ENCODE measurements around the gene SIKE1. TPM values are rescaled to one million over a fixed set of nuclear protein-coding genes. Genes with fewer than 3 reads are reported as not detected.

SIKE1 gene
- polyA plus RNA-seq, 1 donor from 2014 or later: 33.9 TPM

GRCh38 chr1:114741963-114742746 is 38.3 kb downstream of the SIKE1 start:
- no peaks in the 10 kb centered on the region for H3K27me3 Mint-ChIP-seq
- H3K4me3 Mint-ChIP-seq: no peak overlapping the region
- H3K27ac Mint-ChIP-seq: peak overlapping the region in 1 of 3 donors; percentile 53
- H3K9me3 Mint-ChIP-seq: no peaks in the 10 kb centered on the region
- H3K4me1 Mint-ChIP-seq: peaks cover 23 to 38% (median 29%) of the 10 kb centered on the region in 3 donors
- H3K36me3 Mint-ChIP-seq: peaks cover 4% of the 10 kb centered on the region

- H3K9me3 Mint-ChIP-seq: no peaks in the 10 kb centered on the region
- no peak overlapping the region for H3K4me3 Mint-ChIP-seq
- H3K27ac Mint-ChIP-seq: no peak overlapping the region
- H3K27me3 Mint-ChIP-seq: no peaks in the 10 kb centered on the region
- H3K4me1 Mint-ChIP-seq: peaks cover 14 to 20% (median 14%) of the 10 kb centered on the region in 3 donors
- peaks cover 2% of the 10 kb centered on the region for H3K36me3 Mint-ChIP-seq
These were observed 40.2 kb downstream of the SIKE1 start for GRCh38 chr1:114740331-114740730.

GRCh38 chr1:114737314-114737849 is 43.1 kb downstream of the SIKE1 start:
- Mint-ChIP-seq H3K36me3 (peaks cover 5% of the 10 kb centered on the region), H3K4me1 (peaks cover 5 to 10% (median 6%) of the 10 kb centered on the region in 3 donors), H3K9me3 (no peaks in the 10 kb centered on the region), H3K27ac (peak overlapping the region in 1 of 3 donors; percentile 47), H3K27me3 (no peaks in the 10 kb centered on the region), H3K4me3 (no peak overlapping the region)

GRCh38 chr1:114735479-114735878 is 45.0 kb downstream of the SIKE1 start:
- Mint-ChIP-seq H3K27ac (peak overlapping the region in 1 of 3 donors; percentile 11), H3K36me3 (peaks cover 7% of the 10 kb centered on the region), H3K4me1 (peaks cover 0 to 5% (median under 1%) of the 10 kb centered on the region in 3 donors), H3K27me3 (no peaks in the 10 kb centered on the region), H3K4me3 (no peak overlapping the region), H3K9me3 (no peaks in the 10 kb centered on the region)

- no peak overlapping the region for H3K27ac Mint-ChIP-seq
- no peaks in the 10 kb centered on the region for H3K9me3 Mint-ChIP-seq
- H3K4me1 Mint-ChIP-seq: peaks cover 0 to 4% (median 2%) of the 10 kb centered on the region in 3 donors
- H3K36me3 Mint-ChIP-seq: peaks cover 10% of the 10 kb centered on the region
- H3K27me3 Mint-ChIP-seq: no peaks in the 10 kb centered on the region
- no peak overlapping the region for H3K4me3 Mint-ChIP-seq
These were observed 50.7 kb downstream of the SIKE1 start for GRCh38 chr1:114729782-114730181.

- Mint-ChIP-seq H3K27me3 (no peaks in the 10 kb centered on the region), H3K9me3 (no peaks in the 10 kb centered on the region), H3K4me1 (peaks cover 0 to 4% (median 2%) of the 10 kb centered on the region in 3 donors), H3K4me3 (no peak overlapping the region), H3K27ac (peak overlapping the region in 1 of 3 donors; percentile 0), H3K36me3 (peaks cover 11% of the 10 kb centered on the region)
These were observed 51.9 kb downstream of the SIKE1 start for GRCh38 chr1:114728553-114728952.

GRCh38 chr1:114725230-114725629 is 55.3 kb downstream of the SIKE1 start:
- Mint-ChIP-seq H3K27ac (peak overlapping the region in 1 of 3 donors; percentile 42), H3K4me1 (peaks cover 0 to 4% (median 2%) of the 10 kb centered on the region in 3 donors), H3K4me3 (no peak overlapping the region), H3K9me3 (no peaks in the 10 kb centered on the region), H3K36me3 (peaks cover 6% of the 10 kb centered on the region), H3K27me3 (no peaks in the 10 kb centered on the region)

- Mint-ChIP-seq H3K36me3 (peaks cover 6% of the 10 kb centered on the region), H3K27me3 (no peaks in the 10 kb centered on the region), H3K4me3 (no peak overlapping the region), H3K27ac (no peak overlapping the region), H3K4me1 (peaks cover 0 to 4% (median 2%) of the 10 kb centered on the region in 3 donors), H3K9me3 (no peaks in the 10 kb centered on the region)
These were observed 56.6 kb downstream of the SIKE1 start for GRCh38 chr1:114723915-114724314.

- no peak overlapping the region for H3K4me3 Mint-ChIP-seq
- no peaks in the 10 kb centered on the region for H3K27me3 Mint-ChIP-seq
- H3K4me1 Mint-ChIP-seq: peaks cover 0 to 4% (median 2%) of the 10 kb centered on the region in 3 donors
- H3K9me3 Mint-ChIP-seq: no peaks in the 10 kb centered on the region
- no peak overlapping the region for H3K27ac Mint-ChIP-seq
- H3K36me3 Mint-ChIP-seq: peaks cover 6% of the 10 kb centered on the region
These were observed 57.0 kb downstream of the SIKE1 start for GRCh38 chr1:114723457-114723856.

GRCh38 chr1:114720492-114720891 is 60.0 kb downstream of the SIKE1 start:
- Mint-ChIP-seq H3K9me3 (no peaks in the 10 kb centered on the region), H3K4me3 (peak overlapping the region in 1 of 4 donors; percentile 79), H3K4me1 (peaks cover 8 to 15% (median 12%) of the 10 kb centered on the region in 3 donors), H3K27ac (peak overlapping the region in 2 of 3 donors; percentile 50 to 58), H3K36me3 (peaks cover 2% of the 10 kb centered on the region), H3K27me3 (no peaks in the 10 kb centered on the region)

Other genes with a start within 250 kb of the SIKE1 start
- 87.5 TPM for gene BCAS2, start 199.1 kb downstream of the SIKE1 start, polyA plus RNA-seq
- 0.25 TPM for gene DENND2C, start 110.6 kb downstream of the SIKE1 start, polyA plus RNA-seq
- 0.21 TPM for gene AMPD1, start 85.1 kb downstream of the SIKE1 start, polyA plus RNA-seq
- 30.6 TPM for gene NRAS, start 63.9 kb downstream of the SIKE1 start, polyA plus RNA-seq
- 312 TPM for gene CSDE1, start 22.7 kb downstream of the SIKE1 start, polyA plus RNA-seq
- gene SYCP1, start 74.2 kb upstream of the SIKE1 start, polyA plus RNA-seq: not detected
- gene TSHB, start 249.1 kb upstream of the SIKE1 start, polyA plus RNA-seq: not detected